Measurements from ENCODE around the gene NRP1.

NRP1 gene

DNA sequence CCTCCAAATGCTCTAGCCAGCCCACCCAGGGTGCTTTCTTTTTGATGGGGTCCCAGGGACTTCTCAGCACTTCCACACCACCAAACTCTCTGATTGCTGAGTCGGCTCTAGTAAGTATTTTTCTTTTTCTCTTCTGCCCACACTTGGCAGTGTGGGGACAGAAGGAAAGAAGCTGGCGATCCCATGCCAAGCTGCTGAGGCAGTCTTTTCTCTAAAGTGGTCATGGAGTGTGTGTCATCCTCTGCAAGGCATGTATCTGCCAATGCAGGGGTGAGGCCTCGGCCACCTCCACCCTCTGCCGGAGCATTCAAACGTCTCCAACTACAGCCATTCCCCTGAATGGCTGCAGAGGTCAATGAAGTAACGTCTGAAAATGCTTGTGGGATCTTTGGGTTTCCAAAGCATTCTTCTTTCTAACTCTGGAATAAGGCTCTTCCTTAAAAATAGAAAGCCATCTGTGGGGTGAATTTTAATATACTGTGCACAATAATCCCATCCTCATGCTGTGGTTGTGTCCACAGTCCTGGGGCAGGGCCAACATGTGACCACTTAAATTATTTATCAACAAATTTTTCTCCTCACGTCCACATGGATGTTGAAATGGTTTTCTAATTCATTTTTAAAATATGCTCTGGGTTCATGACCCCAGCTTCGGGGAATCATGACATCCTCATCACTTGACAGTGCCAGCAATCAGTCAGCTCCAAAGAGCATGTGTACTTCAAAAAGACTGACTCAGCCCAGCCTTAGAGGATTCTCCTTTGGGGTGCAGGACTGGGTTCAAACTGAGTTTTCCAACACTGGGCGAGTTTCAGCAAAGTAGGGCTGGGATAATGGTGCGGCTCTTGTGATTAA is 205.1 kb downstream of the NRP1 start:
- CTCF ChIA-PET: interaction anchor here (1.5 kb wide), 1 partner anchor 13 kb away, joined by 13 read pairs; no protein-coding TSS in a partner anchor
- POLR2A ChIA-PET: interaction anchor here (1.0 to 2.0 kb wide), 2 partner anchors 60 to 119 kb away, joined by 3 to 7 read pairs; no protein-coding TSS in a partner anchor
- no peak overlapping the region for H3K4me3 ChIP-seq (ENCODE audit: low read depth, low read length)
- TF ChIP-seq, protein P1, sequence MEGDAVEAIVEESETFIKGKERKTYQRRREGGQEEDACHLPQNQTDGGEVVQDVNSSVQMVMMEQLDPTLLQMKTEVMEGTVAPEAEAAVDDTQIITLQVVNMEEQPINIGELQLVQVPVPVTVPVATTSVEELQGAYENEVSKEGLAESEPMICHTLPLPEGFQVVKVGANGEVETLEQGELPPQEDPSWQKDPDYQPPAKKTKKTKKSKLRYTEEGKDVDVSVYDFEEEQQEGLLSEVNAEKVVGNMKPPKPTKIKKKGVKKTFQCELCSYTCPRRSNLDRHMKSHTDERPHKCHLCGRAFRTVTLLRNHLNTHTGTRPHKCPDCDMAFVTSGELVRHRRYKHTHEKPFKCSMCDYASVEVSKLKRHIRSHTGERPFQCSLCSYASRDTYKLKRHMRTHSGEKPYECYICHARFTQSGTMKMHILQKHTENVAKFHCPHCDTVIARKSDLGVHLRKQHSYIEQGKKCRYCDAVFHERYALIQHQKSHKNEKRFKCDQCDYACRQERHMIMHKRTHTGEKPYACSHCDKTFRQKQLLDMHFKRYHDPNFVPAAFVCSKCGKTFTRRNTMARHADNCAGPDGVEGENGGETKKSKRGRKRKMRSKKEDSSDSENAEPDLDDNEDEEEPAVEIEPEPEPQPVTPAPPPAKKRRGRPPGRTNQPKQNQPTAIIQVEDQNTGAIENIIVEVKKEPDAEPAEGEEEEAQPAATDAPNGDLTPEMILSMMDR (IDR thresholded peaks at IDR 0.05; ENCODE audit: insufficient read depth, low read length, missing control alignments): no peak
- DNase-seq (ENCODE audit: low read depth, low spot score): peak; percentile 97

DNA sequence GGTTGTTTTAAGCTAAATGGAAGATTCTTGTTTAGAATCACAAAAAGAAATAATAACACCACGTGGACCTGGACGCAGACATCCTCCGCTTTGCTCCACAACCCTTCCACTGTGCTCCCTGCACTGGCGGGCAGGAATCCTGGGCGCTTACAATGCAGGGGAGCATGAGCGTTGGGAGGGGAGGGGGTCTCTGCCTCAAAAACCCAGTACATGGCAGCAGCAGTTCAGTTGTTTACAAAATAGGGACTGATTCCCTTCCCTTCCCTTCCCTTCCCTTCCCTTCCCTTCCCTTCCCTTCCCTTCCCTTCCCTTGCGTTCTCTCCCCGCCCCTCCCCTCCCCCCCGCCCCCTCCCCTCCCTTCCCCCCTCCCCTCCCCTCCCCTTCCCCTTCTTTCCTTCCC is 206.8 kb downstream of the NRP1 start:
- ChIA-PET POLR2A (no interaction called here), CTCF (interaction anchor here (2.2 kb wide), 1 partner anchor 11 kb away, joined by 23 read pairs; no protein-coding TSS in a partner anchor)
- TF ChIP-seq, protein P1 (IDR thresholded peaks at IDR 0.05; ENCODE audit: insufficient read depth, low read length, missing control alignments): no peak
- no peak for DNase-seq (ENCODE audit: low read depth, low spot score)
- H3K4me3 ChIP-seq (ENCODE audit: low read depth, low read length): no peak overlapping the region
